ENCODE measurements around the gene WNK1. TPM values are rescaled to one million over a fixed set of nuclear protein-coding genes. Genes with fewer than 3 reads are reported as not detected.

Gene WNK1
- total and polyA plus RNA-seq, 2 donors from 2014 or later: 40.2 to 173 TPM

GRCh38 chr12:915090-915489, 162.7 kb downstream of the WNK1 start:
- Histone ChIP-seq H3K9me3 (ENCODE audit: control insufficient read depth in 2 of 3, insufficient read depth in 1 of 3, low read length in 3 of 3) (no peaks in the 10 kb centered on the region), H3K4me1 (ENCODE audit: control insufficient read depth in 2 of 3, insufficient read depth in 2 of 3, low read depth in 1 of 3, low read length in 3 of 3) (peaks cover 0 to 8% (median 0%) of the 10 kb centered on the region in 3 donors), H3K27ac (ENCODE audit: low read depth in 2 of 2, low read length in 2 of 2) (no peak overlapping the region), H3K36me3 (ENCODE audit: control insufficient read depth in 2 of 3, insufficient read depth in 3 of 3, low read length in 3 of 3) (peaks cover 6 to 36% (median 21%) of the 10 kb centered on the region in 3 donors), H3K4me3 (ENCODE audit: low read length in 3 of 3) (no peak overlapping the region), H3K27me3 (ENCODE audit: control insufficient read depth, insufficient read depth, low read length) (no peaks in the 10 kb centered on the region), H3K9ac (ENCODE audit: low read length in 3 of 3) (no peak overlapping the region)
- FAIRE-seq (no peak), DNase-seq (no peak)
- intact Hi-C loops (cut with DNase I): no loop called here
- TF ChIP-seq, protein P1, sequence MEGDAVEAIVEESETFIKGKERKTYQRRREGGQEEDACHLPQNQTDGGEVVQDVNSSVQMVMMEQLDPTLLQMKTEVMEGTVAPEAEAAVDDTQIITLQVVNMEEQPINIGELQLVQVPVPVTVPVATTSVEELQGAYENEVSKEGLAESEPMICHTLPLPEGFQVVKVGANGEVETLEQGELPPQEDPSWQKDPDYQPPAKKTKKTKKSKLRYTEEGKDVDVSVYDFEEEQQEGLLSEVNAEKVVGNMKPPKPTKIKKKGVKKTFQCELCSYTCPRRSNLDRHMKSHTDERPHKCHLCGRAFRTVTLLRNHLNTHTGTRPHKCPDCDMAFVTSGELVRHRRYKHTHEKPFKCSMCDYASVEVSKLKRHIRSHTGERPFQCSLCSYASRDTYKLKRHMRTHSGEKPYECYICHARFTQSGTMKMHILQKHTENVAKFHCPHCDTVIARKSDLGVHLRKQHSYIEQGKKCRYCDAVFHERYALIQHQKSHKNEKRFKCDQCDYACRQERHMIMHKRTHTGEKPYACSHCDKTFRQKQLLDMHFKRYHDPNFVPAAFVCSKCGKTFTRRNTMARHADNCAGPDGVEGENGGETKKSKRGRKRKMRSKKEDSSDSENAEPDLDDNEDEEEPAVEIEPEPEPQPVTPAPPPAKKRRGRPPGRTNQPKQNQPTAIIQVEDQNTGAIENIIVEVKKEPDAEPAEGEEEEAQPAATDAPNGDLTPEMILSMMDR (IDR thresholded peaks at IDR 0.05; ENCODE audit: borderline replicate concordance, extremely low read depth, insufficient read depth): no peak

GRCh38 chr12:916240-916639, 163.9 kb downstream of the WNK1 start:
- peak; percentile 72 to 88 (median 86) for DNase-seq
- Histone ChIP-seq H3K9me3 (ENCODE audit: control insufficient read depth in 2 of 3, insufficient read depth in 1 of 3, low read length in 3 of 3) (no peaks in the 10 kb centered on the region), H3K4me3 (ENCODE audit: low read length in 3 of 3) (no peak overlapping the region), H3K36me3 (ENCODE audit: control insufficient read depth in 2 of 3, insufficient read depth in 3 of 3, low read length in 3 of 3) (peaks cover 6 to 31% (median 21%) of the 10 kb centered on the region in 3 donors), H3K27ac (ENCODE audit: low read depth in 2 of 2, low read length in 2 of 2) (no peak overlapping the region), H3K27me3 (ENCODE audit: control insufficient read depth, insufficient read depth, low read length) (no peaks in the 10 kb centered on the region), H3K9ac (ENCODE audit: low read length in 3 of 3) (no peak overlapping the region), H3K4me1 (ENCODE audit: control insufficient read depth in 2 of 3, insufficient read depth in 2 of 3, low read depth in 1 of 3, low read length in 3 of 3) (peaks cover 0 to 3% (median 0%) of the 10 kb centered on the region in 3 donors)
- no peak for FAIRE-seq
- TF ChIP-seq, protein P1 (IDR thresholded peaks at IDR 0.05; ENCODE audit: borderline replicate concordance, extremely low read depth, insufficient read depth): no peak
- intact Hi-C loops (cut with DNase I): no loop called here

DNA sequence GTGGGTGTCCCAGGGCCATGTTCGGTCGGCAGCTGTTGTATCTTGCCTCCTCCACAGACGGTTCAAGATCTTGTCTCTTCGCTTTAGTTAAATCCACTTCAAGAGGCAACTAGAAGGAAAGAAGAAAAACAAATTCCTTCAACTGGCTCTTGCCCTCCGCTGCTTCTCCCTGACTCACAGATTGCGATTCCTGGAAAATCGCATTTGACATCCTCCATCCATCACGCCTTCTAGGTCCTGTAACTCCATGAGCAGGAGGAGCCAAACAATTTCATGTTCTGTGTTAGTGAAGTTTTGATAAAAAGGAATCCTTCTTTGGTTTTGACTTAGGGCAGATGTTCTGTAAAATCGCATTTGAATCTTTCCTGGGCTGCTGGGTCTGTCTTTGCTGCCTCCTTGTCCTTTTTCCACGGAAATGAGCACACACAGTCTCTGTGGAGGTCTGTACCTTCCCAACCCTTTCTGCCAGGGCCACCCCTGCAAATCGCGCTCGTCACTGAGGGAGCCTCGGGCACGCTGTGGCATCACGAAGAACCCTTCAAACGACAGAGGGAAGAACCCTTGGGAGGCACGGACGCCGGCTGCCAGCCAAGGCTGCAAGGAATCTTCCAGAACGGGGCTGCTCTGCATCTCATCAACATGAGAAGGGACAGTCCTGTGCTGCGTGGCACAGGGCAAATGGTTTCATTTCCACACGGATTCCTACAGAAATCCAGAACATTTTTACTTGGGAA, 164.5 kb downstream of the WNK1 start:
- no peak for DNase-seq
- TF ChIP-seq, protein P1 (IDR thresholded peaks at IDR 0.05; ENCODE audit: borderline replicate concordance, extremely low read depth, insufficient read depth): no peak
- peaks cover 6 to 31% (median 21%) of the 10 kb centered on the region in 3 donors for H3K36me3 ChIP-seq (ENCODE audit: control insufficient read depth in 2 of 3, insufficient read depth in 3 of 3, low read length in 3 of 3)

More for the DNA sequence above, 164.5 kb downstream of the WNK1 start:
- no peak overlapping the region for H3K9ac ChIP-seq (ENCODE audit: low read length in 3 of 3)
- no peak overlapping the region for H3K4me3 ChIP-seq (ENCODE audit: low read length in 3 of 3)
- H3K4me1 ChIP-seq (ENCODE audit: control insufficient read depth in 2 of 3, insufficient read depth in 2 of 3, low read depth in 1 of 3, low read length in 3 of 3): peaks cover 0 to 2% (median 0%) of the 10 kb centered on the region in 3 donors
- no peaks in the 10 kb centered on the region for H3K27me3 ChIP-seq (ENCODE audit: control insufficient read depth, insufficient read depth, low read length)
- no peak for FAIRE-seq
- intact Hi-C loops (cut with DNase I): no loop called here
- H3K9me3 ChIP-seq (ENCODE audit: control insufficient read depth in 2 of 3, insufficient read depth in 1 of 3, low read length in 3 of 3): no peaks in the 10 kb centered on the region
- no peak overlapping the region for H3K27ac ChIP-seq (ENCODE audit: low read depth in 2 of 2, low read length in 2 of 2)
